A172 (cell line): Measurements from ENCODE around the gene SRSF2. TPM values are rescaled to one million over a fixed set of nuclear protein-coding genes. Genes with fewer than 3 reads are reported as not detected.
A peak's percentile ranks its signal among the peaks of the same experiment; 100 is the strongest.
"Not testable (repeated sequence)": the region's sequence is repeated elsewhere in the genome, so short reads cannot be mapped to it uniquely, and the experiment has no call there.

ENCODE experiments used
- DNase-seq: peaks from one replicate; pipeline ENCODE4 v3.0.0-alpha.2; 2015; ENCODE audit warnings: low spot score
- total RNA-seq: library from RNA; depleted of rRNA; stranded (reverse); fragments of >200 nt; shearing (Covaris generic); gene quantifications from 2 replicates; pipeline ENCODE4 v1.2.3, GENCODE V29; 2014

The SRSF2 gene
- total RNA-seq, 1 experiment from 2014 or later: 420 TPM

GRCh38 chr17:76700617-76701470, 36.3 kb downstream of the SRSF2 start:
- no peak for DNase-seq

DNA sequence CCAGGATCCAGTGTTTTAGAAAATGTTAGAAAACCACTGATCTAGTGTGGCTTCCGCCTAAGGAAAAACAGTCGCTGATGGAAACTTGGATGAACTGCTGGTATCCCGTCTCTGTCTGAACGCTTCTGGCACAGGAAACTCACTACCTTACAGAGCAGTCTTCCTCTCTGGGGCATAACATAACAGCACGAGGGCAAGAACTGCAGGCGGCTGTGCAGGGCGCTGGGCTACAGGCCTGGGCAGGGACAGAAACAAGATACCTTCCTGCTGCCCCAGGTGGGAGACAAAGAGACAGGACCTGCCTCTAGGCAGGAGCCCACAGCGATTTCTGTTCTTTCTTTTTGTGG, 36.9 kb downstream of the SRSF2 start:
- no peak for DNase-seq

GRCh38 chr17:76698466-76698977, 38.6 kb downstream of the SRSF2 start:
- DNase-seq: not testable (repeated sequence)

DNA sequence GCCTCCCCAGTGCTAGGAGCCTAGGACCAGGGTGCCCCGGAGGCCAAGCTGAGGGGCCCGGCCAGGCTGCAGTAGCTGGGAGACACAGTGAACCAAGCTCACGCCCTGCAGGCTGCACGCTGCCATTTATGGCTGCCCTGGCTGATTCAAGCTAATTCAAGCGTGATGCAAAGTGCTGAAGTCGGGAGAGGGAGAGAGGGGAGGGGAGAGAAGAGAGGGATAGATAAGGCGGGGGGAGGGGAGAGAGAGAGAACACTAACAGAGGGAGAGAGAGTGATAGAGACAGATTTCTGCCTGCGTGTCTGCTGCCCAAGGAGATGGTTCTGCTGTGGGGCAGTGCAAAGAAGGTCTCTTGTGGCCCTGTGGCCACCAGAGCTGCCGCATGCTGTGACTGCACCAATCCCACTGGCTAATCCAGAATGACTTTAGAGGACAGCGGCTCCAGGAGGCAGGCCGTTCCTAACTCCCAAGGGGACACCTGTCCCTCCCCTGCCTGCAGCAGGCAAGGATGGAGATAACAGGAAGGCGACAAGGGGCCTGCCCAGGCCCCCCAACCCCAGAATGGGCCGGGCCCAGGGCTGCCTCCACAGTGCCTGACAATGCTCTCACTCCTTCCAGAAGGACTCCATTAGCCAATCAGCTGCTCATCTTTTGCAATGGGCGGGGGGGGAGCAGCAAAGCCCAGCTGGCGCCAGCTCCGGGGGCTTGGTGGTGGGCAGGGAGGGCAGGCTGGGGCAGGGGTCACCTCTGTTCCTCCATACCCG, 39.2 kb downstream of the SRSF2 start:
- DNase-seq: no peak

- no peak for DNase-seq
These were observed 40.1 kb downstream of the SRSF2 start for GRCh38 chr17:76696763-76697701.

DNA sequence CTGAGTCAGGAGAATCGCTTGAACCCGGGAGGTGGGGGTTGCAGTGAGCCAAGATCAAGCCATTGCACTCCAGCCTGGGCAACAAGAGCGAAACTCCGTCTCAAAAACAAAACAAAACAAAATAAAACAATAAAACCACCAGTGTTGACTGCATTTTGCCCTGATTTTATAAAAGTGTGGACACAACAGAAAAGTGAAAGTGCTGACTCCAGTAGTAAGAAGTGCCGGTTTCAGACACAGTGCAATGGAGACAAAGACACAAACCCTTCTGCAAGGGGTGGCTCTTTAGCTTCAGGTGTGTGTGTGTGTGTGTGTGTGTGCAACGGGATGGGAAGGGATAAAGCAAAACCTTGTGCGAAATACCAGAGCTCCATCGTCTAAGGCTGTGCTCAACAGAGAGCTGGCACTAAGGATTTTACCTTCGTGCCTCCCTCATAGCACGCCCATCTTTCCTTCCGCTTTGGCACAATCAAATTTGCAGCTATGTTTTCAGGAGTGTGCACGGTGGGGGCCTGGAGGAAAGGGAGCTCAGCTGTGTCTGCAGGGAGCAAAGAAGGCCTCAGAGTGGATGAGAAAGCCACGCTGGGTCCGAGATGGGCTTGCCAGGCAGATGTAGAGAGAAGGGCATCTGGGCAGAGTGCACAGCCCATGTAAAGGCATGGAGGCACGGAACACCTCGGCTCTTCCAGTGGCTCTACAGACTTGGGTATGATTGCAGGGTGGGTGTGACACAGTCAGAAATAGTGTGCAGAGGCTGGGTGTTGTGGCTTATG, 41.9 kb downstream of the SRSF2 start:
- no peak for DNase-seq

- no peak for DNase-seq
These were observed 45.5 kb downstream of the SRSF2 start for GRCh38 chr17:76691379-76692191.

GRCh38 chr17:76690596-76691280, 46.4 kb downstream of the SRSF2 start:
- DNase-seq: no peak

DNA sequence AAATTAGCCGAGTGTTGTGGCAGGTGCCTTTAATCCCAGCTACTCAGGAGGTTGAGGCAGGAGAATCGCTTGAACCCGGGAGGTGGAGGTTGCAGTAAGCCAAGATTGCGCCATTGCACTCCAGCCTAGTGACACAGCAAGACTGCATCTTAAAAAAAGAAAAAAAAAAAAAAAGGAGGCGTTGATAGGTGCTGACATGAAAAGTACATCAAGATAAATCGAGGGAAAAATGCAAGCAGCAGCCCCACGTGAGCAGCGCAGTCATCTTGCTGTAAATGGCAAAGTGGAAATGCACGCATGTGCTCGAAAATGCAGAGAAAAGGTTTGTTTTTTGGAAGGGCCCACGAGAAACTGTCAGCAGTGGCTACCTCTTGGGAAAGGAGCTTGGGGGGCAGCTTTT, 47.3 kb downstream of the SRSF2 start:
- DNase-seq: no peak

DNA sequence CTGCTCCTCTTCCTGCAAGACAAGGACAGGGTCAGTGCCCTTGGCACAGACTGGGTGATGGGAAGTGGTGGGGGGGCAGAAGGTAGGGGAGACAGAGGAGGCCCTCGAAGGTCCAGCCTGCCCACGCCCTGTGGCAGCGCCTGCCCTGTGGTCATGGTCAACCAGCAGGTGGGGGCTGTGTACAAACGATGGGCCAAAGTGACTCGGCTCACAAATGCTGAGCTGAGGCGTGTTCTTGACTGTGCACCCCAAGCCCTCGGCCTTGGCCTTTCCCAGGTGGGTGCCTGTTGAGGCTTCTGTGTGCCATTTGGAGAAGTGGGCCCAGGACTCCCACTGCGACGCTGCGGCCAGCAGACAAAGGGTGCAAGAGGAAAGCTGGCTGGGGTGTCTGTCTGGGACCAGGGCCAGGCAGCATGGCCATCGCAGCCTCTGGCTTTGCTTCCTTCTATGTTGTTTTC, 48.9 kb downstream of the SRSF2 start:
- peak; percentile 55 for DNase-seq

DNA sequence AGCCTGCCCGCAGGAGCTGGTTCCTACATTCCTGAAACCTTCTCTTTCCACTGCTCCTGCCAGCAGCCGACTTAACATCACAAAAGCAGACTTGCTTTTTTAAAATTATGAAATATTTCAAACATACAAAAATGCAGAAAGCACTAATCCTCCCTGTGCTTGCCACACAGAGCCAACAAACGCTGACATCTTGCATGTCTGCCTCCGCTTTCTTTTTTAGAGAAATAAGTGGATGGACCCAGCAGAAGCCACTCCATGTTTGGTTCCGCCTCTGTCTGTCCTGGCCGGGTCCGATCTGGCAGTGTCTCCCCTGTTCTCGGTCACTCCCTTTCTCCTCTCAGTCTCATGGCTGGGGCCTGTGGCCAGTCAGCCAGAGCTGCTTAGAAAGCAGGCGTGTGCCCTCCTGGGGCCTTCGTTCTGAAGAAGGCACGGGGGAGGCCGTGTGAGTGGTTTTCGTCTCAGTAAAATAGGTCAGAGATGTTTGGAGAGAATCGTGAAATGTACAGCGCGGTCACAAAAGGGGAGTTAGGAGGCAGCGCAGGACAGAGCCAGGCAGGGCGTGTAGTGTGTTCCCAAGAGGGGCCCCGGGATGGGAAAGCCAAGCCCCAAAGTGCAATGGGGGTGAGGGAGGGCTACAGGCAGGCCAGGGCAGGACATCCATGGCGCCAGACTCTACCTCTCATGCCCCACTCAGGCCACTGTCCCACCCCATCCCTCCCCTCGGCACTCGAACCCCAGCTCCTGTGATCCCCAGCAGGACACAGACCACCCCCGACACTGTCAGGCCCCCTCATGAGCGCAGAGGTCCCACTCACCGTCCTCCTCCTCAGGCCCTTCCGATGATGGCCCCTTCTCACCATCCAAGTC, 49.6 kb downstream of the SRSF2 start:
- no peak for DNase-seq

DNA sequence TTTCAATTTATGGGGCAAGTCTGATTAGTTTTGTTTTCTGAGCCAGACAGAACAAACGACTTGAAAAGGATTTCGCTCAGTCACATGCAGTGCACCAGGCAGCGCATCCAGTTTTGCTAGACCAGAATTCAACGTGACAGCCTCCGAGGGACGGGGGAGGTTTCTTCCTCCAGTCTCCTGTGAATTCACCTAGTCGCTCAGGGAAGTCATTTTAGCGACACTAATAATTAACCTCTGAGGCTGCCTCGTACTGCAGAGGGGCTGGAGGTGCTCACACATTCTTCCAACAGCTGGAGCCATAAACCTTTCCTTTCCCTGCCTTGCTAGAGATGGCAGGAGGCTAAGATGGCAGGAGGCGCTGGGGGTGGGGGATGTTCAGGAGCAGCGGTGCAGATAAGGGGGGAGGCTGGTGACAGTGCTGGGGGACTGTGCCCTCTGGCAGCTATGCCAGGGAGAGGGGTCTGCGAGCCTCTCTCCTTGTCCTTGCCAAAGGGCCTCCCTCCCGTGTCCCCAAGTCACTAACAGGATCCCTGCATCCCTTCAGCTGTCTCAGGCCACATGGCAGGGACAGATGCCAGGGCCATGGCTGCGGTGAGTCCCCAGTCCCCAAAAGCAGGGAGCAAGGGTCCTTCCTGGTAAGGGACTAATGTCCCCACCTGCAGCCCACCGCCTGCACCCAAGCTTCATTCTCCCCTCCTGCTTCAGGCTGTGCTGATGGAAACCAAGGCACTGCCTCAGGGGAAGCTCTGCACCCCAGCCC, 50.4 kb downstream of the SRSF2 start:
- no peak for DNase-seq

DNA sequence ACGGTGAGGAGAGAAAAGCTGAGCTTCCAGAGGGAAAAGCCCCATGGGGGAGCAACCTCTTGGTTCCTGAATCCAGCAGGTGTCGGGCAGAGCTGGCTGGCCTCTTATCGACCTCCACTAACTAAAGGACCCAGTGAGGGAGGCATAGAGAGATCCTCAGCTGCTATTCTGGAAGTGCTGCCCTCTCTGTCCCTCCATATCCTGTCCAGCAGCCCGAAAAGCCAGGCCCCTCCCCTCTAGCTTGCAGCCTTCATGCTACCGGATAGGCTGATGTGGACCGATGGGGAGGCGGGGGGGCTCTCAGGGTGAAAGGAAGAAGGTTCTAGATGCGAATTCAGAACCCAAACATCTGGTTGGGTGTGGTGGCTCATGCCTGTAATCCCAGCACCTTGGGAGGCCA, 51.3 kb downstream of the SRSF2 start:
- DNase-seq: no peak

DNA sequence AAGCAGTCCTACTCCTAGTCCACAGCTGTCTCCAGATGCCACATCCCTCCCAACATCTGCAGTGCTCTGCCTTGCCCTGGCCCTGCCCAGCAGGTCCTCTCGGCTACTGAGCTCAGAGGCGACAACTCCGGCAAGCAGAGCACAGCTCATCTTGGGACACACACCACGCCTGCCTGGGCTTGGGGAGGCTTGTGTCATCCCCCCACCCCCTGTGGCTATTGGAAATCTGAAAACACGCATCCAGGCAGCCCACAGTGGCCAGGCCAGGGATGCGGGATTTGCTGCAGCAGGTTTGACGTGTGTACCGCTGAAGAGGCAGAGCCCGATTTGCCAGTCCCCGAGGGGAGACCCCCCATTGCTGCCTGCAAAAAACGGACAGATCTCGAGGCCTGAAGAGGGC, 51.8 kb downstream of the SRSF2 start:
- DNase-seq: no peak

DNA sequence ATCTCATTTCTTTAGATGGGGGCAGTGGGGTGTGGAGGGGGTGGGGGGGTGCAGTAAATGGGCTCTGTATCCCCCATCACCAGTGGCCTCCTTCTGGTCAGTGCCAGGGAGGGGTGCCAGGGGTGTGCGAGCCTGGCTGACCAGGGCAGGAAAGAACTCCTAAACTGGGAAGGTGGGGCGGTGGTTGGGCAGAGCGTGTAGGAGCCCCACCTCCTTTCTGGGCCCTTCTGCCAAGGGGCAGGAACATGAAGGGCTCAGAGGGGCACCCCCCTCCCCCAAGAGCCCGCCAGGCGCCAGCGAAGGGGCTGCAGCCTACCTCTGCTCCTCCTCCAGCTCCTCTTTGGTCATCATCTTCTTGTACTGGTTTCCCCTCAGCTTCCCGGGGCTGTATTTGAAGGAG, 52.4 kb downstream of the SRSF2 start:
- no peak for DNase-seq
